ENCODE results near the gene POLD3.

Gene POLD3

GRCh38 chr11:74672956-74673692 is 80.7 kb downstream of the POLD3 start:
- no peak for DNase-seq (ENCODE audit: low read depth in 3 of 3)

GRCh38 chr11:74673693-74674360 is 81.4 kb downstream of the POLD3 start:
- no peak for DNase-seq (ENCODE audit: low read depth in 3 of 3)

GRCh38 chr11:74675761-74676160 is 83.4 kb downstream of the POLD3 start:
- no peak for DNase-seq (ENCODE audit: low read depth in 3 of 3)

GRCh38 chr11:74676596-74676995 is 84.2 kb downstream of the POLD3 start:
- no peak for DNase-seq (ENCODE audit: low read depth in 3 of 3)

- DNase-seq (ENCODE audit: low read depth in 3 of 3), result no peak
Observed at GRCh38 chr11:74677131-74677530, 84.7 kb downstream of the POLD3 start.

- no peak for DNase-seq (ENCODE audit: low read depth in 3 of 3)
Observed at GRCh38 chr11:74678041-74678440, 85.7 kb downstream of the POLD3 start.

GRCh38 chr11:74678591-74679512 is 86.5 kb downstream of the POLD3 start:
- no peak for DNase-seq (ENCODE audit: low read depth in 3 of 3)

GRCh38 chr11:74679513-74679865 is 87.1 kb downstream of the POLD3 start:
- no peak for DNase-seq (ENCODE audit: low read depth in 3 of 3)

GRCh38 chr11:74680035-74680671 is 87.8 kb downstream of the POLD3 start:
- DNase-seq (ENCODE audit: low read depth in 3 of 3), result no peak

GRCh38 chr11:74680703-74681531 is 88.5 kb downstream of the POLD3 start:
- DNase-seq (ENCODE audit: low read depth in 3 of 3), result no peak

- DNase-seq (ENCODE audit: low read depth in 3 of 3), result no peak
Observed at GRCh38 chr11:74681686-74682651, 89.6 kb downstream of the POLD3 start.

- no peak for DNase-seq (ENCODE audit: low read depth in 3 of 3)
Observed at GRCh38 chr11:74682731-74683278, 90.4 kb downstream of the POLD3 start.

GRCh38 chr11:74683279-74683871 is 91.0 kb downstream of the POLD3 start:
- no peak for DNase-seq (ENCODE audit: low read depth in 3 of 3)

- DNase-seq (ENCODE audit: low read depth in 3 of 3), result no peak
Observed at GRCh38 chr11:74683941-74684481, 91.6 kb downstream of the POLD3 start.

GRCh38 chr11:74684661-74685060 is 92.3 kb downstream of the POLD3 start:
- no peak for DNase-seq (ENCODE audit: low read depth in 3 of 3)

- no peak for DNase-seq (ENCODE audit: low read depth in 3 of 3)
Observed at GRCh38 chr11:74685338-74685737, 93.0 kb downstream of the POLD3 start.

GRCh38 chr11:74685905-74686304 is 93.5 kb downstream of the POLD3 start:
- DNase-seq (ENCODE audit: low read depth in 3 of 3), result no peak

- no peak for DNase-seq (ENCODE audit: low read depth in 3 of 3)
Observed at GRCh38 chr11:74686792-74687191, 94.4 kb downstream of the POLD3 start.

Measured in stimulated activated CD4-positive, alpha-beta T cell treated with anti-CD3 and anti-CD28 coated beads, TNF-alpha, amount 100 ng/mL, for 48 hours (primary cell).